HT-29 (cell line): ENCODE results near the gene RECQL5. TPM values are rescaled to one million over a fixed set of nuclear protein-coding genes. Genes with fewer than 3 reads are reported as not detected.
"Not testable (repeated sequence)": the region's sequence is repeated elsewhere in the genome, so short reads cannot be mapped to it uniquely, and the experiment has no call there.

Experiments used
- DNase-seq: peaks from one replicate; pipeline ENCODE4 v3.0.0-alpha.2; 2015; ENCODE audit warnings: low spot score
- total RNA-seq: library from RNA; depleted of rRNA; stranded (reverse); fragments of >200 nt; shearing (Covaris generic); gene quantifications from 2 replicates; pipeline ENCODE4 v1.2.3, GENCODE V29; 2014

The RECQL5 gene
- total RNA-seq, 1 experiment from 2014 or later = 64.6 TPM

GRCh38 chr17:75649687-75650086 is 17.3 kb downstream of the RECQL5 start:
- DNase-seq = no peak

GRCh38 chr17:75647921-75648320 is 19.0 kb downstream of the RECQL5 start:
- DNase-seq = no peak

GRCh38 chr17:75647061-75647460 is 19.9 kb downstream of the RECQL5 start:
- DNase-seq = no peak

DNA sequence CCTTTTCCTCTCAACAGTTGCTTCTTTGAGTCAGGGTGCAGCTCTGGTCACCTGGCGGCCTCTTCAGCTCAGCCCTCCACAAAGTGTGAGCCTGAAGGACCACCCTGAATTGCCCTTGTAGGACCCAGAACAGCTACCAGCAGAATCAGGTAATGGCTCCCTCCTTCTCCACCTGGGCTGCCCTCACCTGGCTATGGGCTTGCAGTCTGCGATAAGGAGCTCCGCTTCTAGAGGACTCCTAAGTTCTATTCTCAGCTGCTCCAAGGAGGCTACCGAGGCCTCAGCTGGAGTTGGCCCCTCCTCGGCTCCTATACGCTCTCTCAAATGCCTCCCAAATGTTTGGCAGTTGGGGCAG is 20.3 kb downstream of the RECQL5 start:
- DNase-seq = no peak

DNA sequence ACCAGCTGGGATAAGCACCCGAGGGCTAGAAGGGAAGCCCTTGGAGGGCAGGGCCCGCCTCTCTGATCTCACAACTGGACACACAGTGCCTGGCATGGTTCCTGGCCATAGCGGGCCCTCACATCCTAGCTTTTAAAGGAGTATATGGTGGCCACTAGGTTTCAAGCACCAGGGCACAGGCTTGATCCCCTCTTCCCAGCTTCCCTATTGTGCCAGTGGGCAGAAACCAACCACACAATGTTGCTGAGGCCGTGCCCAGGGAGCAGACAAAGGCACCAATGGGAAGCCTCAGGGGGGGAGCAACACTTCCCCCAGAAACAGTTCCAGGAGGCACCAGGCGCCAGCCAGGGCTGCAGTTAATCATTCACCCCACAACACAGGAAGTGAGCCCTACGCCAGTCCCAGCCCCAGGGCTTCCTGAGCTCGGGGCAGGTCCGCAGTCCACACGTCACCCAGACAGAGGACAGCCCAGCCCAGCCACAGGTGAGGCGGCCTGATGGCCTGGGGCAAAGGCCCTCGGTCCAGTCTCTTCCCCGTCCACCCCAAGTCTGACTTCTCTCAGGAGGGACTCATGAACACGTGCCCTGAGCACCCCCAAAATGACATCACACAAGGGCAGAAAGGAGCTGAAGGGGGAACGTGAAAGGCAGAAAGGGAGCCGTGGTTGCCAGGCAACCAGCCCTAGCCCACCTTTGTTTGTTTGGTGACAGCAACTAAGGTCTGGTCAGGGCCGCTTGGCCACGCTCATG is 20.9 kb downstream of the RECQL5 start:
- DNase-seq = peak; percentile 97

DNA sequence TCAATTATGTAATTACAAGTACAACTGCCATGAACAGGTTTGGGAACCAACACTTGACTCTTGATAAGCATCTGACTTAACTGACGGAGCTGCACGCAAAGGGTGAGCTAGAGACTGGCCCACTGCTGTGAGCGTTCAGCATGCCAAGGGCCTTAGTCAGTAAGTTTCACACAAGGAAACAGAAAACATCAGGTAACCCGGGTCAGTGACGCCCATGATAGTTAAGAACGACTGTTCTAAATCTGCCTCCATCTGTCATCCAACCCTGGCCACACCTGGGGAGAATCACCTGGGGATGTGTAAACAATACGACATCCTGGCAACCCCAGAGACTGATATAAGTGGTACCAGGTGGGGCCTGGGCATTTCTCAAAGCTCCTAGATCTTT is 21.5 kb downstream of the RECQL5 start:
- peak; percentile 96 for DNase-seq

DNA sequence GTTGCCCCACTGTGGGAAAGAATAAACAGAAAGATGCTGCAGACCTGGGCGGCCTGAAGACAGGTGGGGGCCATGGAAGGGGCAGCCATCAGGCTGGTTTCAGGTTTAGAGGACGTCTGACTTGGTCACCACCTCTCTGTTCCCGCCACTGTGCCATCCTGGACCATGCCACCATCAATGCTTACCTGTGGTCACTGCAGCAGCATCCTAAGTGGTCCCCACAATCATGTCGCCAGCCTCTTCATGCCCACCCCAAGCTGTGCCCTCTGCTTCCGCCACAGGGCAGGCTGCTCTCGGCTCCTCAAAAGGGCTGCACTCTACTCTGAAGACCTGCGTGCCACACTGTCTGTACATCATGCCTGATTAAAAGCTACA is 23.3 kb downstream of the RECQL5 start:
- DNase-seq = no peak

DNA sequence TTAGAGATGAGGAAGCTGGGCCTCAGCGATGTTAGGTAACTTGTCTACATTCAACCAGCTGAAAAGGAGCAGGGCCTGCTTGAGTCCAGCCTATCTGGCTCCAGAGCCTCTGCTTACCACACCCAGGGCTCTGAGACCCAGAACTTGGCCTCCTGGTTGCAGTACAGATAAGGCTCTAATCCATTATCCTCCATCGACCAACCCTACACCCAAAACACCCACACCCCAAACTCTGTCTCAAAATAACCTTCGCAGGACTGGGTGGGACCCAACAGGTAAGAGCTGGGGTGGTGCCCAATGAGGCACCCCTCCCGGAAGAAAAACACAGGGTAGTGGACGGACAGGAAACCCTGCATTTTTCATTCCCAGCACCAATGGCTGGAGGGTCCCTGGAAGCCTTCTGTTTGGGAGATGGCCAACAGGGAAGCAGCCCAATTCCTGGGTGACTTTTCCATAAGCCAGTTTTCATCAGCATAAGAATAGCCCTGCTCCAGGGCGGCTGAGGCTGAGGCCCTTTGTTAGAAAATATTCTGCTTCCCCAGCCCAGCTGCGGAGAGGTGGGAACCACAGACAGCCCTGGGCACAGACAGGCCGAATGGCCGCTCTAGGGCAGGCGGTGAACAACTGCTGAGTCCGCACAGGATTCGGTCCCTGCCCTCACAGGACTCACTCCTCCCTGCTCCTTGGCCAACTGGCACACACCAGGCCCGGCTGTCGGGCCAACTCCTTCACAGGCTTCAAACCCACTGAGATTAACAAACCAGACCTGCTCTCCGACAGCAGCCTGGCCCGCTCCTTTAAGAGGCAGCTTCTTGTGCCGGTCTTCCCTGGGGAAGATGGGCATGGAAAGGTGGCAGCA is 23.9 kb downstream of the RECQL5 start:
- DNase-seq = peak; percentile 46

GRCh38 chr17:75642182-75642783 is 24.7 kb downstream of the RECQL5 start:
- DNase-seq = peak; percentile 85

DNA sequence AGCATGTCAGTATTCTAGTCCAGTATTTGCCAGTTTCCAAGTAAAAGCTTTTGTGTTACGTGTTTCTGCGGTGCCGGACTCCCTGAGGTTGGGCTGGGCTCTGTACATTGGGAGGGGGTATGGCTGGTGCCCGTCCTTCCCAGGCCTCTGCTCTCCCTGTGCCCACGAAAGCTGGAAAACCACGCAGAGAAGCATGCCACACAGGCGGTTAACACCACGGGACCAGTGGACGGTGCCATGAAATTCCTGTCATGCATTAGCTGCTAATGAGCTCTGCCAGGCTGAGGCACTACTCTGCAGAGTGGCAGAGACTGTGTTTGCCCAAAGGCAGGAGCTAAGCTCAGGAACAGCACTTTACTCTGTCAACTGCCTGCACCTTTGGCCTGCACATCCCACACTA is 25.6 kb downstream of the RECQL5 start:
- no peak for DNase-seq

DNA sequence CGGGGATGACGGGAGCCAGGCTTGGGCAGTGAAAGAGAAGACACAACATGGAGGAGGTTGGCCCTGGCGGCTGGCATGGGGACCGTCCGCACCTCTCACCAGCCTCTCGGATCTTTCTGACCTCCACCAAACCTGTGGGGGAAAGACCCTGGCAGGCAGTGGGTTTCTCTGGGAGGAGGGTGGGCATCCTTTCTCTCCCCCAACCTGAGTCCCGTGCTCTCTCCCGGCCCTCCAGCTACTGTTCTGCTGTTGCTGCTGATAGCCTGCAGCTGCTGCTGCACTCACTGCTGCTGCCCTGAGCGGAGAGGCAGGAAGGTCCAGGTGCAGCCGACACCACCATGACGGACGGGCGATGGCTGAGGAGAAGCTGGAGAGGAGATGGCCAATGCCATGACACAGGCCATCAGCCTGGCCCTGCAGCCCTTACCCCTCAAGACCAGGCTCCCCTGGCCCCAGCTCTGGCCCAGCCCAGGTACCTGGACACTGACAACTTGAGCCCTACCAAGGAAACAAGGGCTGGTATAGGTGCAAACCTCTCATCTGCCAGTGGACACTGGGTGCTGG is 26.3 kb downstream of the RECQL5 start:
- no peak for DNase-seq

GRCh38 chr17:75639771-75640555 is 27.0 kb downstream of the RECQL5 start:
- peak; percentile 89 for DNase-seq

DNA sequence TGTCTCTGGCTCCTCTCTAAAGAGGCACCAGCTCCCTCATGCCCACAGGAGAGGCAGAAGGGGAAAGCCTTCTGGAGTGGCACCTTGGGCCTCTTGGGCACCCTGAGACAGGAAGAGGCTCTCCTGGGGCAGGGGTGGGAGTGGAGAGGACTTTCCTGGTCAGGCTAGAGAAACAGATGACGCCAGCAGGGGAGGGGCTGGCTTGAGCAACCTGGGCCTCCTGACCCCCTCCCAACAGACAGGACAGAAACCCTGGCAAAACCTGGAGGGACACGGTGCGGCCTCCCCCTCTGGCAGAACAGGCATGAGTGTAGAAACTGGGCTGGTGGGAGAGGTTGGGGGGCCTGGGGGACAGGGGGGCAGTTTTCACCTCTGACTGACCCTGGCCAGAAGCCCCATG is 27.6 kb downstream of the RECQL5 start:
- DNase-seq = no peak

GRCh38 chr17:75638893-75639292 is 28.1 kb downstream of the RECQL5 start:
- no peak for DNase-seq

- not testable (repeated sequence) for DNase-seq
Measured at GRCh38 chr17:75638039-75638438, 28.9 kb downstream of the RECQL5 start.

GRCh38 chr17:75637551-75637950 is 29.4 kb downstream of the RECQL5 start:
- no peak for DNase-seq

GRCh38 chr17:75637143-75637538 is 29.8 kb downstream of the RECQL5 start:
- no peak for DNase-seq

DNA sequence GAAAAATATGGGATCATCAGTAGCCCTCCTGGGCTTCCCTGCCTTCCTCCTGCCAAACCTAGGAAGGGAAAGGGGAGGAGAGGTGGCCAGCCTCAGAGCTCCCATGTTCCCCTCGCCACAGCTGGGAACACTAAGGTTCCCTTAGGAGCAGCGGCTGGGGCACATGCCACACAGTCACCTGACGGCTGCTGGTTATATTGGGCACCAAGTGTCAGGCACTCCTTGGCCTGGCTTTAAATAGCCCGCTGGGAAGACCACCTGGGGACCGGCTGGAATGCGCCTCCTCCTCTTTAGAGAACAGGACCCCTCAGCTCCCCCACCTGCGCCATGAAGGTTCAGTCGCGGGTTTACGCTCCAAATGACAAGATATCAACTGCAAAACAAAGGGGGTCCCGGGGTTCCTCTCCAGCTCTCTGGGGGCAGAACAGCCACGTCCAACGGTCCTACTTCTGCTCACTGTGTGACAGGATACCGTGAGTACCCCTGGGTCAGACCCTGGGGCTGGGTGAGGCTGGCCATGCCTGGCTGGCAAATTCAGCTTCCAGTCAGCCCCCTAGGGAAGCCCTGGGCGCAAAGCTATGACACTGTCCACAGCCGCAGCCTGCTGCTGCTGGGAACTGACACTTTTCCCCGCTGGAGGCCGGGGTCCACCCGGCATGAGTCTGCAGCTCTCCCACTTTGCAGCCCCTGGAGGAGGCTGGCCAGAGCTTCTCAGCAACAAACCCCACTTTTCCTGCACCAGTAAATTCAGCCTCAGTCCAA is 30.4 kb downstream of the RECQL5 start:
- no peak for DNase-seq

- peak; percentile 72 for DNase-seq
Measured at GRCh38 chr17:75635610-75636202, 31.2 kb downstream of the RECQL5 start.
